ENCODE data around the gene SGTA.

GRCh38 chr19:2755448-2755705 lies 27.7 kb downstream of the SGTA start:
- TF ChIP-seq ZBTB49 (CRISPR knock-in tag; IDR thresholded peaks at IDR 0.05; ENCODE audit: borderline replicate concordance) (no peak), CTCF (IDR thresholded peaks at IDR 0.05 in 2 of 3, conservative IDR thresholded peaks at IDR 0.05 in 1 of 3; ENCODE audit: insufficient read depth in 2 of 3, low read depth in 1 of 3, low read length in 3 of 3) (no peak), CBX8 (IDR thresholded peaks at IDR 0.05; ENCODE audit: borderline replicate concordance, extremely low read depth, low read depth, low read length, poor library complexity, severe bottlenecking) (no peak), SIRT6 (IDR thresholded peaks at IDR 0.05; ENCODE audit: low read depth, low read length) (no peak), EZH2 (IDR thresholded peaks at IDR 0.05; ENCODE audit: borderline replicate concordance, low read depth, low read length) (no peak), FOXK2 (conservative IDR thresholded peaks at IDR 0.05 in 1 of 2, IDR thresholded peaks at IDR 0.05 in 1 of 2; ENCODE audit: low read depth in 2 of 2) (no peak), CREM (IDR thresholded peaks at IDR 0.05; ENCODE audit: low read depth) (no peak), ZC3H11A (IDR thresholded peaks at IDR 0.05; ENCODE audit: low read depth, low read length) (no peak), JUN (IDR thresholded peaks at IDR 0.05; ENCODE audit: borderline replicate concordance, low read depth, low read length) (no peak), JUN (CRISPR knock-in tag; IDR thresholded peaks at IDR 0.05; ENCODE audit: borderline replicate concordance) (no peak), ARID4B (CRISPR knock-in tag; IDR thresholded peaks at IDR 0.05) (no peak), FOXM1 (IDR thresholded peaks at IDR 0.05; ENCODE audit: low read depth) (no peak), FOXM1 (CRISPR knock-in tag; IDR thresholded peaks at IDR 0.05; ENCODE audit: low read depth) (no peak), STAT5B (CRISPR knock-in tag; IDR thresholded peaks at IDR 0.05) (no peak), IRF9 (tag; IDR thresholded peaks at IDR 0.05) (no peak)

Measured in K562 (cell line).